K562 (cell line): ENCODE measurements around the gene FES. TPM values are rescaled to one million over a fixed set of nuclear protein-coding genes. Genes with fewer than 3 reads are reported as not detected.

ENCODE experiments used
- ARID3B ChIP-seq: fragments of 250-450 bp; sonication (Bioruptor Pico); IDR thresholded peaks from 2 replicates; pipeline ENCODE4 v1.4.0; 2020; ENCODE audit warnings: borderline replicate concordance
- E2F6 ChIP-seq, 2 experiments: IDR thresholded peaks; 2 replicates each; pipeline ENCODE4 v1.6.1; 2011; ENCODE audit warnings: borderline replicate concordance in 1 of 2, control low read depth in 1 of 2, low read depth in 1 of 2, low read length in 1 of 2, mild to moderate bottlenecking in 1 of 2, mixed read lengths in 1 of 2, moderate library complexity in 1 of 2; ENCODE audit not compliant: insufficient read depth in 1 of 2, insufficient read length in 1 of 2, poor library complexity in 1 of 2, severe bottlenecking in 1 of 2; ENCODE audit errors: extremely low read depth in 1 of 2
- EHMT2 ChIP-seq: fragments of 450-650 bp; IDR thresholded peaks from 2 replicates; pipeline ENCODE4 v1.6.1; 2018; ENCODE audit warnings: antibody characterized with exemption
- FIP1L1 ChIP-seq: fragments of 200-400 bp; formaldehyde crosslinking; IDR thresholded peaks from 2 replicates; pipeline ENCODE4 v1.6.1; 2018; ENCODE audit warnings: mild to moderate bottlenecking, low read depth, low read length; ENCODE audit not compliant: poor library complexity, severe bottlenecking
- HMG20A ChIP-seq: fragments of 450-650 bp; formaldehyde crosslinking; conservative IDR thresholded peaks from 2 replicates; pipeline ENCODE4 v1.4.0; 2020; ENCODE audit warnings: mild to moderate bottlenecking, mixed read lengths
- HNRNPUL1 ChIP-seq: fragments of 200-400 bp; formaldehyde crosslinking; IDR thresholded peaks from 2 replicates; pipeline ENCODE4 v1.6.1; 2017; ENCODE audit warnings: low read length
- KAT7 ChIP-seq: sonication (generic); formaldehyde crosslinking; IDR thresholded peaks from 2 replicates; pipeline ENCODE4 v1.8.0; 2022; ENCODE audit warnings: missing genetic modification reagents, mild to moderate bottlenecking, borderline replicate concordance
- MECOM ChIP-seq: fragments of 250-450 bp; sonication (Bioruptor Pico); IDR thresholded peaks from 2 replicates; pipeline ENCODE4 v1.8.0; 2022; ENCODE audit warnings: inconsistent platforms
- NCOA4 ChIP-seq: fragments of 450-650 bp; IDR thresholded peaks from 2 replicates; pipeline ENCODE4 v1.6.1; 2018; ENCODE audit warnings: mild to moderate bottlenecking; ENCODE audit not compliant: partially characterized antibody
- NR2F6 ChIP-seq: fragments of 450-650 bp; formaldehyde crosslinking; IDR thresholded peaks from 2 replicates; pipeline ENCODE4 v1.4.0; 2020; ENCODE audit warnings: mild to moderate bottlenecking
- SIN3A ChIP-seq, 2 experiments: fragments of 150-350 bp in 1 of 2; IDR thresholded peaks; 2 replicates each; pipeline ENCODE4 v1.6.1; 2011 to 2016; ENCODE audit warnings: borderline replicate concordance in 2 of 2, low read depth in 2 of 2, low read length in 2 of 2, mild to moderate bottlenecking in 2 of 2, moderate library complexity in 2 of 2; ENCODE audit not compliant: control insufficient read depth in 1 of 2
- SNIP1 ChIP-seq: fragments of 450-650 bp; IDR thresholded peaks from 2 replicates; pipeline ENCODE4 v1.7.1; 2017; ENCODE audit warnings: low read depth, mild to moderate bottlenecking
- ZNF232 ChIP-seq: sonication (generic); formaldehyde crosslinking; IDR thresholded peaks from 2 replicates; pipeline ENCODE4 v1.8.0; 2022; ENCODE audit warnings: mild to moderate bottlenecking, missing genetic modification reagents
- ZNF253 ChIP-seq: fragments of 250-450 bp; sonication (Bioruptor Pico); conservative IDR thresholded peaks from 2 replicates; pipeline ENCODE4 v1.6.1; 2021; ENCODE audit warnings: mild to moderate bottlenecking
- ZNF407 ChIP-seq: fragments of 450-650 bp; IDR thresholded peaks from 2 replicates; pipeline ENCODE4 v1.6.1; 2016; ENCODE audit warnings: low read depth
- polyA plus RNA-seq, 8 experiments: library from polyadenylated mRNA; depleted of rRNA in 4 of 8; stranded (reverse) in 5 of 8; unstranded in 3 of 8; fragments of >200 nt; fragmentation: Nextera tagmentation in 2 of 8; fragmentation: Illumina TruSeq in 1 of 8; extraction: Ambion mirVana in 2 of 8; extraction: Trizol in 1 of 8; gene quantifications; 2 replicates each; pipeline versions ENCODE4 v1.2.1 to v1.2.3, GENCODE V29; 2011 to 2014; ENCODE audit warnings: inconsistent platforms in 1 of 8, missing spikeins in 1 of 8
- total RNA-seq, 7 experiments: library from RNA; depleted of rRNA in 6 of 7; stranded (reverse); fragments of >200 nt in 6 of 7; fragmentation: Illumina TruSeq in 2 of 7; extraction: Trizol in 2 of 7; gene quantifications; 2 replicates each; pipeline versions ENCODE4 v1.2.1 to v1.2.3, GENCODE V29; 2011 to 2021; ENCODE audit warnings: low replicate concordance in 1 of 7

FES gene
- total and polyA plus RNA-seq, 9 of the 15 experiments (the other 6 are each of a cell fraction or from before 2014, with no cell fraction given), result 0.38 to 2.6 (median 0.82) TPM

DNA sequence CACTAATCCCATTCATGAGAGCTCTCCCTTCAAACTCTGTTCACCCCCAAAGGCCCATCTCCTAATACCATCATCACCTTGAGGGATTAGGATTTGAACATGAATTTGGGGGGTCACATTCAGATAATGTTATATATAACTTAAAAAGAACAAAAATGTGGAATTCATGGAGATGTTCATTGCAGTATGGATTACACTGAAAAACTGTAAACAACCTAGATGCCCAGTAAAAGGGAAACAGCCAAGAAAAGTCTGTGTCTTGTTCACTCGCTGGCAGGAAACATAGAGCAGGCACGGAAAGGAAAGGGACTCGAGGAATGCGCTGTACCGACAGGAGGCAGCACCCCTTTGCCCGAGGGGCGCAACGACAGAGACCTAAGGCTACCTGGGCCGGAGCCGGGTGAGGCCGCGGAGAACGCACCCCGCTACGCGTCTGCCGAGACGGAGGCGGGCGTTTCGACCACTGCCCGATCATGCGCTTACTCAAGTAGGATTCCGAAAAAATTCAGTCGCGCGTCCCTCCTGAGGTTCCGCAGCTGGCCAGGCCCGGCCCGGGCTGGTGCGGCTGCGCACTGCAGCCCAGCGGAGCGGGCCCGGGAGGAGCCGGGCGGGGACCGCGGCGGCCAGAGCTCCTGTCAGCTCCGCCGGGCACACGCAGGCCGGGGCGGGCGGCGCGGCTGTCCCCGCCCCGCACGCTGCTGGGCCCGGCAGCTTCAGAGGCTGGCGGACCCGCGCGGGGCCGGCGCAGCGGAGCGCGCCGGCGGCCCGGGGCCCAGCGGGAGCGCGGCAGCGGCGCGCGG lies 17.9 kb downstream of the FES start (continued):
- 0 out of 2 replicates have a peak, but pooled peaks have one; percentile 14 for TF ChIP-seq ZNF407
- no peak for TF ChIP-seq HNRNPUL1
- TF ChIP-seq ZNF253 (CRISPR knock-in tag), result 0 out of 2 replicates have a peak, but pooled peaks have one; percentile 33
- TF ChIP-seq ZNF232 (CRISPR knock-in tag), result 0 out of 2 replicates have a peak, but pooled peaks have one; percentile 27
- no peak for TF ChIP-seq HMG20A (CRISPR knock-in tag)
- TF ChIP-seq MECOM, result no peak
- TF ChIP-seq ARID3B (CRISPR knock-in tag), result no peak
- TF ChIP-seq FIP1L1, result no peak
- no peak for TF ChIP-seq NCOA4
- TF ChIP-seq KAT7, result peak; percentile 29; the same call in 1 of the 2 replicates
- TF ChIP-seq EHMT2, result 0 out of 2 replicates have a peak, but pooled peaks have one; percentile 1
- TF ChIP-seq NR2F6 (CRISPR knock-in tag), result no peak
- TF ChIP-seq SIN3A (IDR thresholded peaks at IDR 0.05; ENCODE audit: borderline replicate concordance in 2 of 2, control insufficient read depth in 1 of 2, low read depth in 2 of 2, low read length in 2 of 2), result peak in 1 of 2 experiments; percentile 45; a peak in 1 of 4 replicates
- peak in 1 of 2 experiments; percentile 7 for TF ChIP-seq E2F6 (IDR thresholded peaks at IDR 0.05; ENCODE audit: borderline replicate concordance in 1 of 2, extremely low read depth in 1 of 2, insufficient read depth in 1 of 2, insufficient read length in 1 of 2, low read depth in 1 of 2, low read length in 1 of 2, poor library complexity in 1 of 2, severe bottlenecking in 1 of 2)
- peak; percentile 12; the same call in 1 of the 2 replicates for TF ChIP-seq SNIP1
